GM21619 (cell line): ENCODE measurements around the gene RPL37.
A peak's percentile ranks its signal among the peaks of the same experiment; 100 is the strongest.
"Not testable (repeated sequence)": the region's sequence is repeated elsewhere in the genome, so short reads cannot be mapped to it uniquely, and the experiment has no call there.

Source experiments
- ATAC-seq: cut with Tn5 transposase; IDR thresholded peaks from one replicate; pipeline ENCODE4 v1.9.1; 2021; ENCODE audit not compliant: unreplicated experiment

Gene RPL37

GRCh38 chr5:40834391-40834848, 602 bp downstream of the RPL37 start:
- no peak for ATAC-seq

- no peak for ATAC-seq
Measured at GRCh38 chr5:40833712-40834229, 1.3 kb downstream of the RPL37 start.

- no peak for ATAC-seq
Measured at GRCh38 chr5:40832345-40832744, 2.7 kb downstream of the RPL37 start.

- ATAC-seq: peak; percentile 20
Measured at GRCh38 chr5:40831346-40832210, 3.4 kb downstream of the RPL37 start.

GRCh38 chr5:40829748-40830533, 5.1 kb downstream of the RPL37 start:
- ATAC-seq: no peak

- ATAC-seq: no peak
Measured at GRCh38 chr5:40828690-40829661, 6.0 kb downstream of the RPL37 start.

GRCh38 chr5:40828021-40828631, 6.9 kb downstream of the RPL37 start:
- ATAC-seq: no peak

- no peak for ATAC-seq
Measured at GRCh38 chr5:40827188-40827977, 7.6 kb downstream of the RPL37 start.

- ATAC-seq: no peak
Measured at GRCh38 chr5:40826489-40827187, 8.4 kb downstream of the RPL37 start.

GRCh38 chr5:40825461-40826043, 9.5 kb downstream of the RPL37 start:
- ATAC-seq: not testable (repeated sequence)

GRCh38 chr5:40823459-40823858, 11.6 kb downstream of the RPL37 start:
- no peak for ATAC-seq

- ATAC-seq: no peak
Measured at GRCh38 chr5:40813698-40814281, 21.2 kb downstream of the RPL37 start.

GRCh38 chr5:40812125-40812524, 22.9 kb downstream of the RPL37 start:
- ATAC-seq: no peak

- no peak for ATAC-seq
Measured at GRCh38 chr5:40801771-40802562, 33.1 kb downstream of the RPL37 start.

GRCh38 chr5:40799258-40799657, 35.8 kb downstream of the RPL37 start:
- no peak for ATAC-seq

GRCh38 chr5:40798801-40799210, 36.2 kb downstream of the RPL37 start:
- ATAC-seq: no peak
